Body of pancreas (tissue), 4 donors: ENCODE data around the gene CCDC110.

Experiments used
- CTCF ChIP-seq, 7 experiments: fragments of 450-650 bp in 4 of 7; fragments of 200-600 bp in 3 of 7; sonication (generic) in 3 of 7; IDR thresholded peaks; one replicate each; pipeline ENCODE4 v1.5.1; 2016 to 2019; ENCODE audit warnings: antibody characterized with exemption in 7 of 7
- POLR2A ChIP-seq, 3 donors: fragments of 450-650 bp; IDR thresholded peaks; one replicate each; pipeline ENCODE4 v1.6.1; 2016; ENCODE audit warnings: antibody characterized with exemption in 3 of 3, mild to moderate bottlenecking in 2 of 3

DNA sequence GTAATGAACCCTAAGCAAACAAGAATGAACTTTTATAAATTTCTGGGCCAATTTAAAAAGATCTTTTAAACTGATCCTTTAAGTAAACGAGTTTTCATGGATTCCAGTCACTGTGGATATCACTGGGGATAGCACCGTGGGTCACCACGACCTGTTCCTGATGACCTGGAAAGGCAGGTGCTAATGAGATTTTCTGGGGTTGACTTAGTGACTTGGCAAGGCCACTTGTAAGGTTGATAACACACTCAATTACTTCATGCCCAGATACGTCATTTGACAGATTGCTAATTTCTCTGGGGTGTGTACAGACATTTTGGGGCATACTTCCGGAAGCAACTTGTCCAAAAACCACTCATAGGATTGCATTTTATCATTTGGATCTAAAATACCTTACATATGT, 39.3 kb upstream of the CCDC110 start:
- TF ChIP-seq CTCF (IDR thresholded peaks at IDR 0.05) (no peak), POLR2A (IDR thresholded peaks at IDR 0.05) (no peak)
